Loucy (cell line): ENCODE data around the gene PNPT1.

ENCODE experiments used
- CTCF ChIP-seq: fragments of 200-600 bp; sonication (generic); conservative IDR thresholded peaks from 2 replicates; pipeline ENCODE4 v1.5.1; 2014; ENCODE audit warnings: mild to moderate bottlenecking, antibody characterized with exemption, low read length
- EZH2phosphoT487 ChIP-seq: fragments of 200-600 bp; IDR thresholded peaks from 2 replicates; pipeline ENCODE4 v1.6.1; 2018; ENCODE audit warnings: antibody characterized with exemption, mild to moderate bottlenecking, moderate library complexity, borderline replicate concordance

GRCh38 chr2:55649211-55649610, 44.4 kb downstream of the PNPT1 start:
- no peak for TF ChIP-seq CTCF
- no peak for TF ChIP-seq EZH2phosphoT487
